CD4-positive, alpha-beta T cell treated with Interleukin-21 for 1 hour (primary cell): Measurements from ENCODE around the gene KAT6B.

ENCODE experiments used
- DNase-seq: peaks from one replicate; pipeline ENCODE4 v3.0.0-alpha.2; 2020

Gene KAT6B

GRCh38 chr10:75074711-75075445 lies 248.5 kb downstream of the KAT6B start:
- no peak for DNase-seq

GRCh38 chr10:75076348-75076747 lies 249.9 kb downstream of the KAT6B start:
- no peak for DNase-seq

- DNase-seq = no peak
Measured at GRCh38 chr10:75079436-75080083, 253.2 kb downstream of the KAT6B start.

GRCh38 chr10:75080554-75080953 lies 254.2 kb downstream of the KAT6B start:
- no peak for DNase-seq

GRCh38 chr10:75081379-75081778 lies 255.0 kb downstream of the KAT6B start:
- DNase-seq = no peak
